ENCODE measurements around the gene ALX4. TPM values are rescaled to one million over a fixed set of nuclear protein-coding genes. Genes with fewer than 3 reads are reported as not detected.

Gene ALX4
- total RNA-seq (2022; extraction: Qiagen RNA extraction): 1.6 to 2.0 TPM (median 1.9 TPM) in 5 replicates

GRCh38 chr11:44309478-44310205, at the start of gene ALX4:
Gene ALX4, minus strand, starts transcription at chr11:44310139. Its CDS starts 77 bp downstream, at chr11:44310062.

Other genes with a start within 250 kb of the ALX4 start
- 11.6 to 16.8 TPM (median 16.0 TPM) in 5 replicates for gene ACCS, start 243.9 kb downstream of the ALX4 start, total RNA-seq (2022; extraction: Qiagen RNA extraction)
- gene EXT2, start 214.5 kb downstream of the ALX4 start, total RNA-seq (2022; extraction: Qiagen RNA extraction): 54.6 to 63.3 TPM (median 55.3 TPM) in 5 replicates

All from A549 treated with AZD2906 at 1 μM for 4 hours (cell line).